Psoas muscle (tissue), 8 donors: ENCODE measurements around the gene MB21D2. TPM values are rescaled to one million over a fixed set of nuclear protein-coding genes. Genes with fewer than 3 reads are reported as not detected.

Experiments
- ATAC-seq, 4 donors: fragments of 200-7000 bp; cut with Tn5 transposase; one replicate each; pipeline ENCODE4 v1.9.1; 2020; ENCODE audit warnings: moderate library complexity in 3 of 4, mild to moderate bottlenecking in 2 of 4
- DNase-seq, 2 donors: peaks; one replicate each; pipeline ENCODE4 v3.0.0-alpha.2; 2020
- H3K27ac ChIP-seq: fragments of 200-600 bp; one replicate; pipeline ENCODE4 v1.8.0; 2022
- H3K27me3 ChIP-seq, 3 donors: fragments of 200-600 bp in 1 of 3; one replicate each; pipeline versions ENCODE4 v1.6.1 to v1.8.0; 2013 to 2022; ENCODE audit warnings: low read length in 2 of 3, mild to moderate bottlenecking in 2 of 3, moderate library complexity in 1 of 3; ENCODE audit not compliant: insufficient read depth in 3 of 3
- H3K36me3 ChIP-seq, 2 donors: fragments of 200-600 bp in 1 of 2; one replicate each; pipeline versions ENCODE4 v1.6.1 to v1.8.0; 2013 to 2022; ENCODE audit warnings: low read depth in 1 of 2, mild to moderate bottlenecking in 1 of 2, moderate library complexity in 1 of 2; ENCODE audit not compliant: insufficient read depth in 1 of 2
- H3K4me1 ChIP-seq: fragments of 200-600 bp; one replicate; pipeline ENCODE4 v1.8.0; 2022
- H3K4me3 ChIP-seq: fragments of 200-600 bp; one replicate; pipeline ENCODE4 v1.8.0; 2022; ENCODE audit warnings: mild to moderate bottlenecking
- H3K9me3 ChIP-seq: fragments of 200-600 bp; one replicate; pipeline ENCODE4 v1.8.0; 2022
- CTCF ChIP-seq: fragments of 200-600 bp; IDR thresholded peaks from one replicate; pipeline ENCODE4 v1.8.0; 2022; ENCODE audit warnings: antibody characterized with exemption
- WGBS, 3 donors: extraction: QIAGEN DNeasy Blood & Tissue Kit; methylation state at CpG; one replicate each; pipeline versions ENCODE4 v1.1.6 to v1.1.7; 2013; 5-methylcytosine and 5-hydroxymethylcytosine counted together
- intact Hi-C, 2 donors: fragments of 100-400 bp; cut with DNase I; formaldehyde crosslinking; loops; one replicate each; pipeline versions ENCODE4 v1.11.0 to v1.14.2; 2022
- polyA plus RNA-seq, 3 donors: library from polyadenylated mRNA; stranded (reverse); fragments of 200-250 nt; gene quantifications; one replicate each; pipeline ENCODE4 v1.2.3, GENCODE V29; 2013
- total RNA-seq, 4 donors: library from RNA; stranded (reverse); fragmentation: NEBNext Ultra II Directional in 2 of 4; extraction: Animal tissue kit (Norgen Biotek cat#: 25700) in 2 of 4; gene quantifications; one replicate each; pipeline versions ENCODE4 v1.2.1 to v1.2.4, GENCODE V29; 2021 to 2023
- donor health status: healthy with polysubstance abuse.
- donor health status: DM: no; HTN: no; CAD: no; lungs with moderate emphysema.
- donor health status: Bipolar disorder and iron deficiency.
- donor health status: healthy.
- donor health status: DM: yes; HTN: yes; CAD: no.
- donor health status: DM: no; HTN: no; CAD: no.
- donor health status: DM: no; HTN: no; CAD: no.
- donor health status: DM: yes; HTN: yes; CAD: no.

The MB21D2 gene
- total and polyA plus RNA-seq, 7 donors: 0.61 to 2.6 (median 1.3) TPM

- H3K9me3 ChIP-seq: no peaks in the 10 kb centered on the region
- DNase-seq (peak; percentile 36 to 64), ATAC-seq (peak; percentile 65 to 84 (median 77))
- no peaks in the 10 kb centered on the region for H3K27me3 ChIP-seq
- no peak overlapping the region for H3K27ac ChIP-seq
- no peak overlapping the region for H3K4me3 ChIP-seq
- WGBS, 3 donors: 69 to 76% (median 71%) methylated on average over 7 of the region's 7 CpGs
- no peaks in the 10 kb centered on the region for H3K36me3 ChIP-seq
- H3K4me1 ChIP-seq: peaks cover 25% of the 10 kb centered on the region
- no peak for TF ChIP-seq CTCF
- intact Hi-C loops: no loop called here
Observed at GRCh38 chr3:192835818-192836815, 81.5 kb downstream of the MB21D2 start.

DNA sequence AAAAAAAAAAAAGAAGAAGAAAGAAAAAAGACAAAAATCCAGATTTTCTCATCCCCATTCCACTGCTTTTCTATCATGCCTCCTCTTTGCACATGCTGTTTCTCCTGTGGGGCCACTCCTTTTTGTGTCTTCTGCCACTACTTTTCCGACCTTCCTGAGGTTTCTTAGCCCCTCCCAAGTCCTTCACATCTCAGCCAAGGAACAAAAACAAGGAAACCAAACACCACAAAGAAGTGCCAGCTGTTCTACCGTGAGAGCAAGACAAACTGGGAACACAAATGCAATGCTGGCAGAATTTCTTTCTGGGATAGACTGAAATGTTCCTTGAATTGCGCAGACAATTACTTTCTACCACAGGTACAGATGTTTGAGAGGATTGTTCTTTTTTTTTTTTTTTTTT lies 83.2 kb downstream of the MB21D2 start:
- WGBS, 3 donors: 44 to 61% (median 47%) methylated on average over 3 of the region's 3 CpGs
- peaks cover 25% of the 10 kb centered on the region for H3K4me1 ChIP-seq
- no peaks in the 10 kb centered on the region for H3K36me3 ChIP-seq
- ATAC-seq (no peak), DNase-seq (no peak)
- no peak overlapping the region for H3K4me3 ChIP-seq
- H3K27me3 ChIP-seq: no peaks in the 10 kb centered on the region
- intact Hi-C loops: no loop called here
- no peaks in the 10 kb centered on the region for H3K9me3 ChIP-seq
- TF ChIP-seq CTCF: no peak
- no peak overlapping the region for H3K27ac ChIP-seq

DNA sequence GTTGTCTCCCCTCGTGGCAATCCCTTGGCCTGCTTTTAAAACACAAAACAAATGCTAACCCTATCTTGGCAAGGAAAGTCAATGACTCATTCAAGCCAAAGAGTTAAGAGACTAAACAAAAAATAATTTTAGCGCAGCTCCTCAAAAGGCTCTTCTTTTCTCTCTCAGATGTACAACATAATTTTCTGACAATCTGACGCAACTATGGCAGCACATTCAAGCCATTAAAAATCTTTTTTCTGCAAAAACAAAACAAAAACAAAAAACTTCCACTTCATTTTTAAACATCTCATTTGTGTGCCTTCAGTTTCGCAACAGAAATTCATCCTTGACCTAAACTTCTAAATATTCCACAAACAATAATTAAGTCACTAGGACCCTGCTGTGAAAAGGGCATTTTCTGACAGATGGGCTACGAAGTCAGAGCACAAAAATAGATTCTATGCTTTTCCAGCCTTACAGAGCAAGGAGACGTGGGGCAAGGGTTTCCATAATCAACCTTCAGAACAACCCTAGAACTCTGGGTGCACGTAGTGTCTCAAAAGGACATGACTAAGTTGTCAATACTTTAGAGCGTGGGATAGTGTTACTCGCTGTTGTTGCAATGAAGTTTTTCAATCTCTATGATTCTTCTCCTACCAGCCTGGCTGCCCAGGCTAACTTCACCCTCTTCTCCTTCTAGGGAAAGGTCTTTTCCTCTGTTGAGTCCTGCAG lies 84.3 kb downstream of the MB21D2 start:
- Histone ChIP-seq H3K27ac (no peak overlapping the region), H3K27me3 (no peaks in the 10 kb centered on the region), H3K4me3 (no peak overlapping the region), H3K4me1 (peaks cover 25% of the 10 kb centered on the region), H3K36me3 (no peaks in the 10 kb centered on the region), H3K9me3 (no peaks in the 10 kb centered on the region)
- intact Hi-C loops: no loop called here
- TF ChIP-seq CTCF: no peak
- peak; percentile 18 to 74 (median 67) for ATAC-seq
- no peak for DNase-seq
- WGBS, 3 donors: 48 to 61% (median 49%) methylated on average over 9 of the region's 9 CpGs

DNA sequence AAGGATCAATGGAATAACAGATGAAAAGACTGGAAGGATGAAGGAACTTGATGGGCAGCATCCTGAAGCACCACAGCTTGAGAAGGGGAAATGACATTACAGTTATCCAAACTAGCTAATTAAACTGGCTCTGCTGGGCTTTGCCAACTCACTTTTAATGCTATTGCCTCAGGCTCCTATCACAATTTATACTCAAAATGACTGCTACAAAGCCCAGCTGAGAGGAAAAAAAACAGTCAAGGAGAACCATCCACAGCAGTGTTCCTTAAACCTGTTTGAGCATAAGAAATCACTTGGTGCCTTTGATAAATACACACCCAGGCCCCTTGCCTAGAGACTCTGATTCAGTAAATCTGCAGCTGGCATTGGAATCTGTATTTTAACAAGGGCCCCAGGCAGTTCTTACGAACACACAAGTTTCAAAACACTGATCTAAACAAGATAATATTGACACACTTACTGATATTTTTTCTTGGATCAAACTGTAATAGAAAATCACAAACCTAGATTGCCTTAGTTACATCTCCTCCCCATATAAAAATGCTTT lies 85.8 kb downstream of the MB21D2 start:
- Histone ChIP-seq H3K27ac (no peak overlapping the region), H3K4me3 (no peak overlapping the region), H3K9me3 (no peaks in the 10 kb centered on the region), H3K4me1 (peaks cover 29% of the 10 kb centered on the region), H3K36me3 (no peaks in the 10 kb centered on the region), H3K27me3 (no peaks in the 10 kb centered on the region)
- no peak for TF ChIP-seq CTCF
- DNase-seq: no peak
- no peak for ATAC-seq
- 89 to 100% (median 89%) methylated on average over 1 of the region's 1 CpG for WGBS, 3 donors
- intact Hi-C loops: no loop called here
